NCI-H748 (cell line): ENCODE data around the gene LCMT2.

ENCODE experiments used
- DNase-seq: peaks from one replicate; lab custom pipeline; 2025; ENCODE audit not compliant: unreplicated experiment; lab: John Stamatoyannopoulos, UW

The LCMT2 gene, protein sequence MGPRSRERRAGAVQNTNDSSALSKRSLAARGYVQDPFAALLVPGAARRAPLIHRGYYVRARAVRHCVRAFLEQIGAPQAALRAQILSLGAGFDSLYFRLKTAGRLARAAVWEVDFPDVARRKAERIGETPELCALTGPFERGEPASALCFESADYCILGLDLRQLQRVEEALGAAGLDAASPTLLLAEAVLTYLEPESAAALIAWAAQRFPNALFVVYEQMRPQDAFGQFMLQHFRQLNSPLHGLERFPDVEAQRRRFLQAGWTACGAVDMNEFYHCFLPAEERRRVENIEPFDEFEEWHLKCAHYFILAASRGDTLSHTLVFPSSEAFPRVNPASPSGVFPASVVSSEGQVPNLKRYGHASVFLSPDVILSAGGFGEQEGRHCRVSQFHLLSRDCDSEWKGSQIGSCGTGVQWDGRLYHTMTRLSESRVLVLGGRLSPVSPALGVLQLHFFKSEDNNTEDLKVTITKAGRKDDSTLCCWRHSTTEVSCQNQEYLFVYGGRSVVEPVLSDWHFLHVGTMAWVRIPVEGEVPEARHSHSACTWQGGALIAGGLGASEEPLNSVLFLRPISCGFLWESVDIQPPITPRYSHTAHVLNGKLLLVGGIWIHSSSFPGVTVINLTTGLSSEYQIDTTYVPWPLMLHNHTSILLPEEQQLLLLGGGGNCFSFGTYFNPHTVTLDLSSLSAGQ

DNA sequence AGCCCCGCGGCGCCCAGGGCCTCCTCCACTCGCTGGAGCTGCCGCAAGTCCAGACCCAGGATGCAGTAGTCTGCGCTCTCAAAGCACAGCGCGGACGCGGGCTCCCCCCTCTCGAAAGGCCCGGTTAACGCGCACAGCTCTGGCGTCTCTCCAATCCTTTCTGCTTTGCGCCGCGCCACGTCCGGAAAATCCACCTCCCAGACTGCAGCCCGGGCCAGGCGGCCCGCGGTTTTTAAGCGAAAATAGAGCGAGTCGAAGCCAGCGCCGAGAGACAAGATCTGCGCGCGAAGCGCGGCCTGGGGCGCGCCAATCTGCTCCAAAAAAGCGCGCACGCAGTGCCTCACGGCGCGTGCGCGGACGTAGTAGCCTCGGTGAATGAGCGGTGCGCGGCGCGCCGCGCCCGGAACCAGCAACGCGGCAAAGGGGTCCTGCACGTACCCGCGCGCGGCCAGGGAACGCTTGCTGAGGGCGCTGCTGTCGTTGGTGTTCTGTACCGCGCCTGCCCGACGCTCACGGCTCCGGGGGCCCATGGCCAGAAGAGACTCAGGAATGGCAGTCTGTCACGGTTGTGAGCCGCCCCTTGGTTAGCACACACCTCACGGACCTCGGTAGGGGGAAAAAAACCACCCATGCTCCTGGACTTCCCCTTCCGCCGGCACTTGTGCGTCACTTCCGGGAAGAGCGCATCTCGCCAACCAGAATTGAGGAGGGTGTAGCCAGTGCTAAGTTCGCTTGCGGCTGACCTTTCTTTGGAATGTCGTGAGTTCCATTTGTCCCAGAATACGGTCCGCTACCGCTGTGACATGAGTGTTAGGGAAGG, at the start of gene LCMT2:
TSS of gene LCMT2 (minus strand) at position 614 of the 820 bp plus-strand sequence. CDS start at position 530, 84 bp downstream.
- peak; percentile 90 for DNase-seq

DNA sequence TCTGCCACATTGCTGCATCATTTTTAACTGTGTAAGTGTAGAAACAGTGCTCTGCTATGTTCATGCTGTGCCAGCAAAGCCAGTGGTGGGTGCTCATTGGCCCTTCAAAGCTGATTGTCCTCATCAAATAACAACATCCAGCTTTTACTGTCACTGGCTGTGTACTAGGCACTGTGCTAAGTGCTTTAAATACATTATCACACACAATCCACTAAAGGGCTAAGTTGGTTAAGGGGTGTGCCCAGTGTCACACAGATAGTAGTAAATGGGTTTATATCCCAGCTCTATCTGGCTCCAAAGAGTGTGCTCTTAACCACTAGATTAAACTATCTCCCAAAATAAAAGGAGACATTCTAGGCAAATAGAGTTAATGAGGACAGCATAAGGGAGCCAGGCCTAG, 48.2 kb upstream of the LCMT2 start:
- no peak for DNase-seq

DNA sequence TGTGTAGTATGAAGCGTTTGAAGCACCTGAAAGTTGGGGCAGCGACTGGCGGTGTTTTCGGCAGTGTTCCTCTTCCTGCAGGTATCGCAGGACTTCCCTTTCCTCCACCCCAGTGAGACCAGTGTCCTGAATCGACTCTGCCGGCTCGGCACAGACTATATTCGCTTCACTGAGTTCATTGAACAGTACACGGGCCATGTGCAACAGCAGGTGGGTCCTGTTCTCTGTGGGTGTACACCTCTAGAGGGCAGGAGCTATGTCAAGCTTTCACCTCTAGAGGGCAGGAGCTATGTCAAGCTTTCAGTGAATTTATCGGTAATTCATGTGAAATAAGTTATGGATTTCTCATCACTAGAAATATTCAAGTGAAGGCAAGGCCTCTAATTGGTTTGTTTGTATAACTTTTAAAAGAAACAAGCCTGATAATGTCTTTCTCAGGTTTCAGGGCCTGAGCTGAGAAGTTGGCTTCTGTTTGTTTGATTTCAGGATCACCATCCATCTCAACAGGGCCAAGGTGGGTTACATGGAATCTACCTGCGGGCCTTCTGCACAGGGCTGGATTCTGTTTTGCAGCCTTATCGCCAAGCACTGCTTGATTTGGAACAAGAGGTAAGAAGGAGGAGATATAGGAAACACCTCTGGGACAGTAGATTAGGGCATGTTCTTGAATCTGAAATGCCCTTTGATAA, 45.8 kb upstream of the LCMT2 start:
- DNase-seq: peak; percentile 43

DNA sequence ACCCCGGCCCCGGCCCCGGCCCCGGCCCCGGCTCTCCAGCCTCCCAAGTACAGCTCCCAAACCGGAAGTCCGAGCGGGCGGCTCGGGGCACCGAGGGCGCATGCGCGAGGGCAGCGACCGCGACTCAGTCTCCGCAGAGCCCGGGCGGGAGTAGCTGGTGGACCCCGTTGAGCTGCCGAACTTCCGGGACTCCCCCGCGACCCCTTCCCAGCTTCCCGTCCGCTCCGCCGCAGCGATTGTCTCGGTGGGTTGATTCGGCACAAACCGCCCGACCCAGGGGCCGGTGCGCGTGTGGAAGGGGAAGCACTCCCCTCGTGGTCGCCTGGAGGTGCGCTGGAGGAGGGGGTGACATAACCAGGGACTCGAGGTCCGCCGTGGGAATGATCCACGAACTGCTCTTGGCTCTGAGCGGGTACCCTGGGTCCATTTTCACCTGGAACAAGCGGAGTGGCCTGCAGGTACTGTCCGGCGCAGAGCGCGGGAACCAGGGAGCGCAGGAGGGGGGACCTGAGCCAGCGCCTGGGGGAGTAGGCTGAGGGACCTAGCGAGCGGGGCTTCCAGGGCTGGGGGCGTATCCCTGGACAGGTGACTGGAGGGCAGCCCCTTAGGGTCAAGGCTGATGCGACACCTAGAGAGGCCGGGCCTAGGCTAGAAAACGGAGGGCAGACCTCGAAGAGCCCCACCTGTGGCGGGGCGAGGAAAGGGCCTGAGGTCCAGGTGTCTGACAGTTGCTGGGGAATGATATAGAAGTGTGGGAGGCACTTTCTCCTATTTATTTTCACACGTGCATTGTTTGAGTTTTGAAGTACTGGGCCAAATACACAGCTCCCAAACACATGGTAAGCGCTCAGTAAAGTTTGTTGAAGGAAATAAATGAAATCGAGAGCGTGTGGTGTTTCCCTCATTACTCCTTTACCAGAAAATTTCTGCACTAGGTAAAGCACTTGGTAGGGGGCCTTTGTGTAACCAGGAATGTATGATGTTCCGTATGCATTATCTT, 40.9 kb upstream of the LCMT2 start, which contains the start of the genes TUBGCP4 and ZSCAN29:
TSS of gene TUBGCP4 (plus strand) at position 127 of the 1,000 bp plus-strand sequence. CDS start at position 381, 254 bp downstream.
TSS of gene ZSCAN29 (minus strand) at position 69 of the 1,000 bp plus-strand sequence. CDS start 1,130 bp downstream, outside the sequence.
- DNase-seq: peak; percentile 83

DNA sequence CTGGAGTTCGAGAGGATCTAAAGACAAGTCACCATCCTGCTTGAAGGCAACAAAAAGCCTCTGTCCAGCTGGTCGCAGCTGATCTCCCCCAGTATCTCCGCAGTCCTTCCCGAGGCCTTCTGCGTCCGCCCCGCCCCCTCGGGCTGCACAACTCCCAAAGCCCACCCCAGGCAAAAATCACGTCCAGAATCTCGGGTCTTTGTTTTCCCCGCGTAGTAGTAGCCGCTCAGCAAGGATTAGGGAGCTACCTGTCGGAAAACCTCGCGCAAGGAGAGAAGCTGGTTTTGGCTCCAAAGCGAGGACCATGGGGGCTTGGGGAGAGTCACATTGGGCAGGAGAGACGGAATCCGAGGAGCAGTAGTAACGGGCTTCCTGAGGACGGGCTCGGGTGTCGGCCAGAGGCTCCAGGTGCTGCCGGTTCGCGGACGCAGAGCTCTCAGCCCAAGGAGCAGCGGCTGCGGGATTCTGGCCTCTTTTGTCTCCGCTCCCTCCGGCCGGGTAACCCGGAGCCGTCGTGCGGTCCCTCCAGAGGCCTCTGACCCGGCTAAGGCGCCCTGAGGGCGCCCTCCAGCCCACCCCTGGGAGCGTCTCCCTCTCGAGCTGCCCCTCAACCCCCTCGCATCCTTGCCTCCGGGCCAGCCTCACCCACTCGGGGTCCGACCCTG, 40.1 kb upstream of the LCMT2 start:
- DNase-seq: peak; percentile 50

DNA sequence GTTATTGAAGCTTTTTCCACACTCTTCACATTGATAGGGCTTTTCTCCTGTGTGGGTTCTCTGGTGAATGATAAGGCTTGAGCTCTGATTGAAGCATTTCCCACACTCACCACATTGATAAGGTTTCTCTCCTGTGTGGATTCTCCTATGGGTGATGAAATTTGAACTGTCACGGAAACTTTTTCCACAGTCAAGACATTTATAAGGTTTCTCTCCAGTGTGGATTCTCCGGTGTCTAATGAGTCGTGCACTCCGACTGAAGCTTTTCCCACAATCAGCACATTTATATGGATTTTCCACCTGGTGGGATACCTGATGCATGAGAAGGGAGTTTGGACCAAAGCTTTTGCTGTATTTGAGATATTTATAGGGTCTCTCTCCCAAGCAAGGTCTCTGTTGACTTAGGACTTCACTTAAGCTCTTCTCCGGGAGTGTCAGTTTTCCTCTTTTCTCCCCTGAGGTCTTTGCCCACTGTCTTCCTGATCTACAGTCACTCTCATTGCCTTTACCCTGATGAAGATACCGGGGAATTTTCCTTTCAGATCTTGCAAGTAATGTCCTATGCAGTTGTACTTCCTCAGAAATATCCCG, 31.0 kb upstream of the LCMT2 start:
- DNase-seq: no peak

DNA sequence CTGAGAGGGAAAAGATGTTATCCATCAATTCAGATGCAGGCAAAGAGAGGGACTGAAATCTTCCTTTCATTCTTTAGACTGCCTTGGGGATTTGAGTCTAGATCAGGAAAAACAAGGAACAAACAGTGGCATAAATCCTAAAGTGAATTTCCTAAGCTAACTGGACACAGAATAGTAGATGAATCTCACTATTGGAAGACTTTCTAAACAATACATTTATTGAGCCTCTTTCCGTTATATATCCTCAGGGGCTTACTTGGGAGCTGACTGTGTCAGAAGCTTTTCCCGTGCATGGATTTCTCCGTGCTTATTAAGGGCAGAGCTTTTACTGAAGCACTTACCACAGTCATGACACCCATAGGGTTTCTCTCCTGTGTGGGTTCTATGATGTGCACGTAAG, 30.4 kb upstream of the LCMT2 start:
- DNase-seq: no peak

DNA sequence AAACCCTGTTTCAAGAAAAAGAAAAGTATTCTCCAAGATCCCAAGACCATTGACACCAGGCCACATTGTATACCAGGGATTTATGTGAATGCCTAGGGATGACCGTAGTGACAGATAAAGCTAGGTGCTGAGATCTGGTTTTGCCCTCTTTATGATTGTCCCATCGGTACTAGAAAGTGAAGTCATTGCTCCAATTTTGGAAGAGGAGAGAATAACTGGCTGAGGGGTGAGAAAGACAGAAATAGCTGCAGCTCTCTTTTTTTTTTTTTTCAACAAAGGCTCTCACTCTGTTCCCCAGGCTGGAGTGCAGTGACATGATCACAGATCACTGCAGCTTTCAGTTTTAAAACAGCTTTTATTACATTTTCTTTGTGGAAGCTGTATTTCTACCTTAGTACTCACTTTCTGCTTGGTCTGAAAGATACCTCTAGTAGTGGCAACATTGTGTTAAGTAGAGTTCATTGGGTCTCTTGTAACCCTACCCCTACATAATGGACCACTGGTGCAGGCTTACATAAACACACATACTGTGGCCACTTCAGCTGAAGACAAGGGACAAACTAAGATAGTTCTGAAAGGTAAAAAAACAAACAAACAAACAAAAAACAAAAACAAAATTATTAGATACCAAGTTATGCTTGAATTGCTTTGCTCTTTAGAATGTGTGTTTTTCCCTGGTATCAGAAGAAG, 22.5 kb upstream of the LCMT2 start:
- no peak for DNase-seq

DNA sequence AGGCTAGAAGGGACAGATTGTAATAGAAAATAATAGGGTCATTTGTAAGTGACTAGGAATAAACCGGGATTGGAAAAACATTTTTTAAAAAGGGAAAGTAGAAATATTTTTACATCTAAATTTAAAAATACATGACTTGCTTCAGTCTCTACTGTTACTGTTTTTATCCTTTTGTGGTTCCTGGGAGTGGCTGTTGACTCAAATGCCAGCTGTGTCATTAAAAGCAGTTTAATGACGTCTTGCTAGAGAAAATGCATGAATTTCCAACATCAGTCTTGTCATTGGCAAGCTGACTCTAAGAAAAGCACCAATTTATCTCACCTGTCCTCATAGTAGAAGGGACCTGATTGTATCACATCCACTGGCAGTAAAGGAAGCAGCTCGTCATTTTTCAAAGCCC, 16.7 kb upstream of the LCMT2 start:
- DNase-seq: peak; percentile 45

DNA sequence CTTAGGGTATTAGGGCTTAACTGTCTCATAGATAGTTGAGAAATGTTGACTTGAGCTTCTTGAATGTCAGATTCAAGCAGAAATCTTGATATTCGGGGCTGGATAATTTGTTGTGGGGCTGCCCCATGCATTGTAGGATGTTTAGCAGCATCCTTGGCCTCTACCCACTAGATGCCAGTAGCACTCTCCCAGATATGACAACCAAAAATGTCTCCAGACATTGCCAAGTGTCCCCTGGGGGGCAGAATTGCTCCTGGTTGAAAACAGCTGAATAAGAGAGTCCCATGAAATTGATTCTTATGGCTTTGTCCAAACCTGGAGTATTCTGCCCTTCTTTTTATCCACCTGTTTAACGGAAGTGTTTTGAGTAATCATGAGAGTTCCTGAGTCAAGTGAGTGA, 15.9 kb upstream of the LCMT2 start:
- peak; percentile 2 for DNase-seq

DNA sequence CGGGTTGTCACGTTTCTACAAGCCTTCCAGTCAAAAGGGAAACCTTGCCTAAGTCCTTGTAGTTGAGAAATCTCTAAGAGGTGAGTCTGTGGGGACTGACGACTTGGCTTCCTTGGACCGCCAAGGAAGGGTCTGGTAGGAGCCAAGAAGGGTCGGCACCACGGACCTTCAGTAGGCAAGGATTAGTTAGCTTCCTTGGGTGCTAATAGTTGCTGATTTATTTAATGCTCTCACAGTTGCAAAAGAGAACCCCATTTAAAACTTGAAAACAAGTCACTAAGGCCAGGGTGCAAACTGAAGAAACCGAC, 361 bp upstream of the LCMT2 start:
- no peak for DNase-seq

DNA sequence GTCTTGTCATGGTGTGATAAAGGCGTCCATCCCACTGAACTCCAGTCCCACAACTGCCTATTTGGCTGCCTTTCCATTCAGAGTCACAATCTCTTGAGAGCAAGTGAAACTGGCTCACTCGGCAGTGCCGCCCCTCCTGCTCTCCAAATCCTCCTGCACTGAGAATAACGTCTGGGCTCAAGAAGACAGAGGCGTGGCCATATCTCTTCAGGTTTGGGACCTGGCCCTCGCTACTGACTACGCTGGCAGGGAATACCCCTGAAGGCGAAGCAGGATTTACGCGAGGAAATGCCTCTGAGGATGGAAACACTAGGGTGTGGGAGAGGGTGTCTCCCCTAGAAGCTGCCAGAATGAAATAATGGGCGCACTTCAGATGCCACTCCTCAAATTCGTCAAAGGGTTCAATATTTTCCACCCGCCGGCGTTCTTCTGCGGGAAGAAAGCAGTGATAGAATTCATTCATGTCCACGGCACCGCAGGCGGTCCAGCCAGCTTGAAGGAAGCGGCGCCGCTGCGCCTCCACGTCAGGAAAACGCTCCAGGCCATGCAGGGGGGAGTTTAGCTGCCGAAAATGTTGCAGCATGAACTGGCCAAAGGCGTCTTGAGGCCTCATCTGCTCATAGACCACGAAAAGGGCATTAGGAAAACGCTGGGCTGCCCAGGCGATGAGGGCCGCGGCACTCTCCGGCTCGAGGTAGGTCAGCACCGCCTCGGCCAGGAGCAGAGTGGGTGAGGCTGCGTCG, 985 bp downstream of the LCMT2 start:
- DNase-seq: peak; percentile 63

DNA sequence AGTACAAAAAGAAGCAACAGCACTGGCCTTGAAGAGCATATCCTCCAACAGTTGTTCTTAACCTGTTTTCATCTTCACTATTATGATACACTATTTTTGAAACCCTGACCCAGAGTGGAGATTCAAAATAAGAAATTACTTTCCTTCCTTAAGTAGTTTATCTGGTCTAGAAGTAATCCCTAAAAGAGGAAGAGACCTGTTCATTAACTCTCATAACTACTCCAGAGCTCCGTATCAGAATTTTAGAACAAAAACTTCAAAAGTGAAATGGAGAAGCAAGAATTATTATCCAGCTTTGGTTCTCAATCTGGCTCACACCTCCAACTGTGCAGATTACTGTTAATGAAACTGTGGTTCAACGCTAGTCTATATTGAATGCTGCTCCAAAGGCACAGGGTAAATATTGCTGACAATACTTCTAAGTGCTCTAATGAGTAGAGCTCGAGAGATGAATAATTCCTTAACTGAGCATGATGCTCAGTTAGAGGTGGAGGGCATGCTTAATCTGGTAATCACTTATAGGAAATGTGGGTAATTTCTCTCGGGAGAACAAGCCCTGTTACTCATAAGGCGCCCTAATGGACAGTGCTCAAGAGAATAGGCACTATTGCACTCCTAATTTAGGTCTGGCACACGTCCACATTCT, 5.2 kb downstream of the LCMT2 start:
- peak; percentile 3 for DNase-seq

DNA sequence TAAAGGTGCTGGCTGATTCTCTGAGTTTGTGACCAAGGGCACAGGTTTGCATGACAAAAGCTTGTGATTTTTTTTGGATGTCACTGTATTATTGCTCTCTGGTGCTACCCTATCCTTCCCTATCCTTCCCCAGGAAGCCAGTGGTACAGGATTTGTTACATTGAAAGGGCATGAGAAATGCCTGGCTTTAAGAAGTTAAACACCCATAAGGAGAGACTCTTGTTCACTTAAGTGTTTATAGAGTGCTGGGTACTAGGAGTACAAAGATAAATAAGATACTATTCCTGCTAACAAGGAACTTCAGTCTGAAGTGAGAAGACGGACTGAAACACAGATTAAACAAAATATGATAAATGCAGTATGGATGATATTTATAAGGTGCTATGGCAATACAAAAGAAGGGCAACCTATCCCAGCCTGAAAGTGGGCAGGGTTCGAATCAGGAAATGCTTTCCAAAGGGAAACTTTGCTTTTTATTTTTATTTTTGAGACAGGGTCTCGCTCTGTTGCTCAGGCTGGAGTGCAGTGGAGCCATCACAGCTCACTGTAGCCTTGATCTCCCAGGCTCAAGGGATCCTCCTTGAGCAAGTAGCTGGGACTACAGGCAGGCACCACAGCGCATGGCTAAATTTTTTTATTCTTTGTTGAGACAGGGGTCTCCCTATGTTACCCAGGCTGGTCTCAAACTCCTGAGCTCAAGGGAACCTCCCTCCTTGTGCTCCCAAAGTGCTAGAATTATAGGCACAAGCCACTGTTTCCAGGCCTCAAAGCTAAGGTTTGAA, 11.2 kb downstream of the LCMT2 start:
- no peak for DNase-seq

DNA sequence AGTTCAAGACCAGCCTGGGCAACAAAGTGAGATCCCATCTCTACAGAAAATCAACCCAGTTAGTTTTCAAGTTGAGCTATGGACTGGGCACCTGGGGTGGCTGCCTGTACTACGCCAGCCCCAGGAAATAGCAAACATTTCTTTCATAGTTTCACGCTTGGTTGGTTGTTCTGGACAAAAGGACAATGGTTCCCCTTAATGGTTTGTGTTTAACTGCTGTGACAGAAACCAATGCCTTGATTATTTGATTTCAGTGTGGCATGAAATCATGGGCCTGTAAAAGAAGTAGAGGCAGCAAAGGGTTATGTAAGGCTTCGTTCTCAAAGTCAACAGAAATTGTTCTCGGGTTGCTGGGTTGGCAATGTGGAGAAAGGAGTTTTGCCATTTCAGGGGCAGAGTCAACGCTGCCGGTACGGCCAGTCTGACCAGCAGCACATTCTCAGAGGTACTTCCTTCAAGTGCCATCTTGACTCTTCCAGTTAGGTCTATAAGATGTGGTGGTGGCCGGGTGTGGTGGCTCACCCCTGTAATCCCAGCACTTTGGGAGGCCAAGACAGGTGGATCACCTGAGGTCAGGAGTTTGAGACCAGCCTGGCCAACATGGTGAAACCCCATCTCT, 12.7 kb downstream of the LCMT2 start:
- DNase-seq: peak; percentile 38

DNA sequence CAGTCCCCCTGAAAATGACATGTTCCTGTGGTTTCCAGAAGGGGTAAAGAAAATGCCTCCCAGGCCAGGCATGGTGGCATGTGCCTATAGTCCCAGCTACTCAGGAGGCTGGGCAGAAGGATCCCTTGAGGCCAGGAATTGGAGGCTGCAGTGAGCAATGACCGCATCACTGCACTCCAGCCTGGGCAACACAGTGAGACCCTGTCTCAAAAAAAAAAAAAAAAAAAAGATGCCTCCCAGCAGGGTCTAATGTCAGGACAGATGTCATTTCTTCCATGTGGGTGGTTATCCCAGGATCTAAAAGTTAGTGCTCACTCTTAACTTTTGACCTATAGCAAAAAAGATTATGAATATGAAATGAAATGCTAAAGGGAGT, 13.4 kb downstream of the LCMT2 start:
- no peak for DNase-seq
